ENCODE data around the gene HAND2.

HAND2 gene

GRCh38 chr4:173494013-173494970 is 35.7 kb downstream of the HAND2 start:
- Histone ChIP-seq H3K27me3 (ENCODE audit: insufficient read depth, low read length) (peaks cover 61% of the 10 kb centered on the region), H3K36me3 (ENCODE audit: insufficient read depth, low read length) (no peaks in the 10 kb centered on the region), H3K27ac (ENCODE audit: low read depth, low read length) (no peak overlapping the region), H3K4me3 (ENCODE audit: low read length) (peak overlapping the region; percentile 44), H3K9ac (ENCODE audit: low read depth, low read length) (no peak overlapping the region), H3K4me1 (ENCODE audit: insufficient read depth, low read length) (peaks cover 23% of the 10 kb centered on the region), H3K9me3 (ENCODE audit: insufficient read depth, low read depth, low read length) (no peaks in the 10 kb centered on the region)
- WGBS: 25% methylated on average over 40 of the region's 40 CpGs

- no peaks in the 10 kb centered on the region for H3K9me3 ChIP-seq (ENCODE audit: insufficient read depth, low read depth, low read length)
- no peak overlapping the region for H3K9ac ChIP-seq (ENCODE audit: low read depth, low read length)
- peaks cover 31% of the 10 kb centered on the region for H3K4me1 ChIP-seq (ENCODE audit: insufficient read depth, low read length)
- no peak overlapping the region for H3K4me3 ChIP-seq (ENCODE audit: low read length)
- H3K27me3 ChIP-seq (ENCODE audit: insufficient read depth, low read length): peaks cover 48% of the 10 kb centered on the region
- no peaks in the 10 kb centered on the region for H3K36me3 ChIP-seq (ENCODE audit: insufficient read depth, low read length)
- no peak overlapping the region for H3K27ac ChIP-seq (ENCODE audit: low read depth, low read length)
- 78% methylated on average over 3 of the region's 4 CpGs for WGBS
These were observed 37.0 kb downstream of the HAND2 start for GRCh38 chr4:173493041-173493440.

GRCh38 chr4:173492315-173492714 is 37.7 kb downstream of the HAND2 start:
- Histone ChIP-seq H3K27ac (ENCODE audit: low read depth, low read length) (no peak overlapping the region), H3K9me3 (ENCODE audit: insufficient read depth, low read depth, low read length) (no peaks in the 10 kb centered on the region), H3K36me3 (ENCODE audit: insufficient read depth, low read length) (no peaks in the 10 kb centered on the region), H3K4me3 (ENCODE audit: low read length) (no peak overlapping the region), H3K27me3 (ENCODE audit: insufficient read depth, low read length) (peaks cover 48% of the 10 kb centered on the region), H3K9ac (ENCODE audit: low read depth, low read length) (no peak overlapping the region), H3K4me1 (ENCODE audit: insufficient read depth, low read length) (peaks cover 31% of the 10 kb centered on the region)
- 79% methylated on average over 4 of the region's 4 CpGs for WGBS

GRCh38 chr4:173490817-173491528 is 39.1 kb downstream of the HAND2 start:
- Histone ChIP-seq H3K9me3 (ENCODE audit: insufficient read depth, low read depth, low read length) (no peaks in the 10 kb centered on the region), H3K9ac (ENCODE audit: low read depth, low read length) (no peak overlapping the region), H3K4me1 (ENCODE audit: insufficient read depth, low read length) (peaks cover 31% of the 10 kb centered on the region), H3K4me3 (ENCODE audit: low read length) (no peak overlapping the region), H3K36me3 (ENCODE audit: insufficient read depth, low read length) (no peaks in the 10 kb centered on the region), H3K27me3 (ENCODE audit: insufficient read depth, low read length) (peaks cover 37% of the 10 kb centered on the region), H3K27ac (ENCODE audit: low read depth, low read length) (no peak overlapping the region; the same call in 1 of the 2 replicates)
- WGBS: 57% methylated on average over 4 of the region's 4 CpGs

GRCh38 chr4:173490256-173490655 is 39.8 kb downstream of the HAND2 start:
- H3K36me3 ChIP-seq (ENCODE audit: insufficient read depth, low read length): no peaks in the 10 kb centered on the region
- 56% methylated on average over 3 of the region's 3 CpGs for WGBS
- no peaks in the 10 kb centered on the region for H3K9me3 ChIP-seq (ENCODE audit: insufficient read depth, low read depth, low read length)
- peaks cover 30% of the 10 kb centered on the region for H3K27me3 ChIP-seq (ENCODE audit: insufficient read depth, low read length)
- H3K9ac ChIP-seq (ENCODE audit: low read depth, low read length): no peak overlapping the region
- H3K4me3 ChIP-seq (ENCODE audit: low read length): no peak overlapping the region
- H3K27ac ChIP-seq (ENCODE audit: low read depth, low read length): no peak overlapping the region; the same call in 1 of the 2 replicates
- peaks cover 31% of the 10 kb centered on the region for H3K4me1 ChIP-seq (ENCODE audit: insufficient read depth, low read length)

GRCh38 chr4:173489514-173489913 is 40.5 kb downstream of the HAND2 start:
- H3K27ac ChIP-seq (ENCODE audit: low read depth, low read length): peak overlapping the region; percentile 37

GRCh38 chr4:173488656-173489055 is 41.4 kb downstream of the HAND2 start:
- WGBS: 57% methylated on average over 1 of the region's 1 CpG

More at GRCh38 chr4:173489514-173489913, 40.5 kb downstream of the HAND2 start:
- Histone ChIP-seq H3K9me3 (ENCODE audit: insufficient read depth, low read depth, low read length) (no peaks in the 10 kb centered on the region), H3K27me3 (ENCODE audit: insufficient read depth, low read length) (peaks cover 23% of the 10 kb centered on the region), H3K4me1 (ENCODE audit: insufficient read depth, low read length) (peaks cover 31% of the 10 kb centered on the region), H3K36me3 (ENCODE audit: insufficient read depth, low read length) (no peaks in the 10 kb centered on the region), H3K4me3 (ENCODE audit: low read length) (no peak overlapping the region), H3K9ac (ENCODE audit: low read depth, low read length) (no peak overlapping the region)

GRCh38 chr4:173488074-173488473 is 42.0 kb downstream of the HAND2 start:
- Histone ChIP-seq H3K9ac (ENCODE audit: low read depth, low read length) (no peak overlapping the region), H3K4me3 (ENCODE audit: low read length) (no peak overlapping the region), H3K27ac (ENCODE audit: low read depth, low read length) (no peak overlapping the region), H3K36me3 (ENCODE audit: insufficient read depth, low read length) (no peaks in the 10 kb centered on the region), H3K4me1 (ENCODE audit: insufficient read depth, low read length) (peaks cover 31% of the 10 kb centered on the region), H3K27me3 (ENCODE audit: insufficient read depth, low read length) (peaks cover 9% of the 10 kb centered on the region), H3K9me3 (ENCODE audit: insufficient read depth, low read depth, low read length) (no peaks in the 10 kb centered on the region)
- WGBS: 98% methylated on average over 1 of the region's 1 CpG

More at GRCh38 chr4:173488656-173489055, 41.4 kb downstream of the HAND2 start:
- peaks cover 15% of the 10 kb centered on the region for H3K27me3 ChIP-seq (ENCODE audit: insufficient read depth, low read length)
- H3K9ac ChIP-seq (ENCODE audit: low read depth, low read length): no peak overlapping the region
- no peak overlapping the region for H3K27ac ChIP-seq (ENCODE audit: low read depth, low read length)
- no peak overlapping the region for H3K4me3 ChIP-seq (ENCODE audit: low read length)
- peaks cover 31% of the 10 kb centered on the region for H3K4me1 ChIP-seq (ENCODE audit: insufficient read depth, low read length)
- H3K36me3 ChIP-seq (ENCODE audit: insufficient read depth, low read length): no peaks in the 10 kb centered on the region
- H3K9me3 ChIP-seq (ENCODE audit: insufficient read depth, low read depth, low read length): no peaks in the 10 kb centered on the region

- H3K9ac ChIP-seq (ENCODE audit: low read depth, low read length): no peak overlapping the region
- no peak overlapping the region for H3K27ac ChIP-seq (ENCODE audit: low read depth, low read length)
- H3K4me1 ChIP-seq (ENCODE audit: insufficient read depth, low read length): peaks cover 31% of the 10 kb centered on the region
- H3K4me3 ChIP-seq (ENCODE audit: low read length): no peak overlapping the region
- WGBS: 82% methylated on average over 1 of the region's 1 CpG
- H3K36me3 ChIP-seq (ENCODE audit: insufficient read depth, low read length): no peaks in the 10 kb centered on the region
- H3K27me3 ChIP-seq (ENCODE audit: insufficient read depth, low read length): no peaks in the 10 kb centered on the region; the same call in 1 of the 2 replicates
- H3K9me3 ChIP-seq (ENCODE audit: insufficient read depth, low read depth, low read length): no peaks in the 10 kb centered on the region
These were observed 43.2 kb downstream of the HAND2 start for GRCh38 chr4:173486714-173487392.

GRCh38 chr4:173485164-173485563 is 44.9 kb downstream of the HAND2 start:
- 80% methylated on average over 1 of the region's 1 CpG for WGBS
- Histone ChIP-seq H3K4me1 (ENCODE audit: insufficient read depth, low read length) (peaks cover 19% of the 10 kb centered on the region), H3K27ac (ENCODE audit: low read depth, low read length) (no peak overlapping the region), H3K9me3 (ENCODE audit: insufficient read depth, low read depth, low read length) (no peaks in the 10 kb centered on the region), H3K36me3 (ENCODE audit: insufficient read depth, low read length) (no peaks in the 10 kb centered on the region), H3K9ac (ENCODE audit: low read depth, low read length) (no peak overlapping the region), H3K4me3 (ENCODE audit: low read length) (no peak overlapping the region), H3K27me3 (ENCODE audit: insufficient read depth, low read length) (no peaks in the 10 kb centered on the region)

All from HUES64 (cell line).